Activated gamma-delta T cell (primary cell): ENCODE data around the gene TAF9B.
"Not testable (repeated sequence)": the region's sequence is repeated elsewhere in the genome, so short reads cannot be mapped to it uniquely, and the experiment has no call there.

ENCODE experiments used
- DNase-seq: peaks from one replicate; lab custom pipeline; 2025; lab: John Stamatoyannopoulos, UW

Gene TAF9B

DNA sequence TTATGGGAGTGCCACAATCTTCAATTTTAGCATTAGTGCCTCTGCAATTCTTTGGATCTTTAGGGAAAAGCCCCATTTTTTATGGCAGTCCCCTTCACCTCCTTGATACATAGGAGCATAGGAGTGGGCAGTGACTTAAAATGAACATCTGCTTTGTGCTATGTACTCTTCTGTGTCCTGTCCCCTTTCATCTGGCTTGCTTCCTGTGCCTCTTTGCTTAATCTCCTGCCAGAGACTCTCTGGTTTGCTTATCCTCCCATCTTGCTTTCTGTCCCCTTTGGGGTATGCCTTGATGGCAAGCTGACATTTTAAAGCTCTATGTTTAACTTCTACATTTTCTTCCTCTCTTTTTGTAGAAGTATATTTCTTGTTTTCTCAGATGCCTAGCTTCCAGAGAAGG lies 23.1 kb downstream of the TAF9B start:
- no peak for DNase-seq

DNA sequence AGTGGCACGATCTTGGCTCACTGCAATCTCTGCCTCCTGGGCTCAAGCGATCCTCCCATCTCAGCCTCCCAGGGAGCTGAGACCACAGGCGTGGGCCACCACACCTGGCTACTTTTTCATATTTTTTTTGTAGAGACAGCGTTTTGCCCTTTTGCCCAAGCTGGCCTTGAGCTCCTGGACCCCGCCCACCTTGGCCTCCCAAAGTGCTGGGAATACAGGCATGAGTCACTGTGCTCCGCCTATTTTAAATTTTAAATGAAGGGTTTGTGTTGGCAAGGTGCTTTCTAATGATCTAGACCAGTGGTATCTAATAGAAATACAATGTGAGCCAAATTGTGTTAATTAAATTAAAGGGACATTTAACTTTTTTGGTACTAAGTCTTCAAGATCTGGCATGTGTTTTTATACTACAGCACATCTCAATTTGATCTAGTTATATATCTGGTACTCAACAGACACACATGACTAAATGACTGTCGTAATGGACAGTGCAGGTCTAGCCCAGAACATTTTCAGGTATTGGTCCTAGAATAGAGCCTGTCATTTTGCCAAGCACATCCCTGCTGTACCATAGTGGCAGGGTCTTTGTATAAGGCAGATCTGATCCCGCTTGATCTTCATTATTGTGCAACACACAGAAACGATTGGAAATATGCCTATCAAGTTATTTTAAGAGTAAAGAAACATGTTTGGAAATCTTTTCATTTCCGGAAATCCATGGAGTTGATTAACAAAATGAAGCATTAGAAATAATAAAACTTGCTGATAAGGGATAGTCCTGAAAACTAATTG lies 28.1 kb downstream of the TAF9B start:
- no peak for DNase-seq

GRCh38 chrX:78109458-78109857 lies 30.0 kb downstream of the TAF9B start:
- no peak for DNase-seq

GRCh38 chrX:78106651-78106986 lies 32.8 kb downstream of the TAF9B start:
- DNase-seq, result no peak

DNA sequence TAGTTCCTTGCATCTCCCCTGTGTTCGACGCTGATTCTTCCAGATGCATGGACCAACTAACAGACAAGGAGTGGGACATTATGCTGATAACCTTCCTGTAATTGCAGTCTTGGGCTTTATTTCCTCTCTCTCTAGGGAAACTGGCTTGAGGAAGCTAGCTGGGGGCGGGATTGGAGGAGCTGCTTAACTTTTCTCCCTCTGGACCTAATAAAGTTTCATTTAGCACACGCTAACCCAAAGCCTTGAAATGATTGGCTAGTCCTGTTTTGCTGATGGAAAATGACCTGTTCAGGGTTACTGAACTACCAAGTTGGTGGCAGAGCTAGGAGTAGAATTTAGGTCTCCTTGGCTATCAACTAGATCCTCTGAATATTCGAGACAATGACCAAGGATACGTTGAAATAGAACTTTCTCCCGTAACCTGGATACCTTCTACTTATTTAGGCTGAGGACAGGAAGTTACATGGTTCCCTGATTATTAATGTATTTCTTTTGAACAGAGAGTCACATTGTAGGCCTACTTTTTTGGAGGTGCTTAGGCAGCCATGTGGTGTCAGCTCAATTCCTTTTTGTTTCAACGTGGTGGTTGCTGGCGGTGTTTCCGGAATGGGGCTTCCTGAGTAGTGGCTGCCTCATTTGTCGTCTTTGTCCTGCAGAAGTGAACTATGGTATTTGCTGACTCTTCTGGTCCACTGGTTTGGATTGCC lies 33.4 kb downstream of the TAF9B start:
- no peak for DNase-seq

DNA sequence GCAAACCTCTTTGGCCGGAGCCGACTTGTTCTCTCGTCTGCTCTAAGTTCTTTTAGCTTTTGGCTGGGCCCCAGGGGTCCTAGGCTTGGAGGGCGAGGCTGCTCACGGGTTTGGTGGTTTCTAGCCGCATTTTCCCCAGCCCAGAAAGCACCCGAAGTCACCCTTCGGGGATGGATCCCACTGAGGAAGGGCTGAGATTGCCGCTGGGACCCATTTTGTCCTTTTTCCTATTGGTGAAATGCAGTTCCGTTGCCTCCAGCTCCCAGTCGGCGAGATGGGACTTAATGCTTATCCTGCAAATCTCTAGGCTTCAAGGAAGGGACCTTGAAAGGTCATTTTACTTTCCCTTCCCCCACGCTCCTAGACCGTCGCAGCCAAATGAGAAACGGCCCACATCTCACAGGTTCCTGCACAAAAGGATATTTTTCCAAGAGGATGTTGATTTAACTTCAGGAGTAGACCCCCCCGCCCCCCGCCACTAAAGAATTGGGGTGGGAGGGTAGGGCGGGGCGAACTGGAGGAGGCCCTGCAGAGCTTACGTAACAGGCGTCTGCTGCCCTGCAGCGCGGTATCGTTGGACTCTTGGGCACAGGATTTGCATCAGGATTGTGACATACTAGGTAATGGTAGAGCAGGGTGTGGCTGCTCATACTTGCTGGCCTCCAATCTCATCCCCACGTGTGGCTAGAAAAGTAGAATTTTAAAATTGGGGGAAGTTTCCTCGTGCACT lies 34.8 kb downstream of the TAF9B start:
- no peak for DNase-seq

GRCh38 chrX:78103623-78104446 lies 35.6 kb downstream of the TAF9B start, which contains the start of gene PGK1:
Gene PGK1 (plus strand): TSS chrX:78104248. CDS start chrX:78104341, 93 bp downstream.
- peak; percentile 95 for DNase-seq

- no peak for DNase-seq
Observed at GRCh38 chrX:78103001-78103622, 36.3 kb downstream of the TAF9B start.

- DNase-seq, result no peak
Observed at GRCh38 chrX:78102091-78102490, 37.4 kb downstream of the TAF9B start.

- DNase-seq, result no peak
Observed at GRCh38 chrX:78098108-78098507, 41.3 kb downstream of the TAF9B start.

- DNase-seq, result no peak
Observed at GRCh38 chrX:78092296-78092695, 47.2 kb downstream of the TAF9B start.

DNA sequence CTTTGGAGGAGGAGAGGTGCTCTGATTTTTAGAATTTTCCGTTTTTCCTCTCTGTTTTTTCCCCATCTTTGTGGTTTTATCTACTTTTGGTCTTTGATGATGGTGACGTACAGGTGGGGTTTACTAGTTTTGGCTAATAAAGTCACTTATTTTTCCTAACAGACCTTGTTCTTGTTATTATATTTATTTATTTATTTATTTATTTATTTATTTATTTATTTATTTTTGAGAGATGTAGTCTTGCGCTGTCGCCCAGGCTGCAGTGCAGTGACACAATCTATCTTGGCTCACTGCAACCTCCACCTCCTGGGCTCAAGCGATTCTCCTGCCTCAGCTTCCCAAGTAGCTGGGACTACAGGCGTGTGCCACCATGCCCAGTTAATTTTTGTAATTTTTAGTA lies 58.0 kb downstream of the TAF9B start:
- DNase-seq, result not testable (repeated sequence)
